GM12878 (cell line): Measurements from ENCODE around the gene LHFPL3. TPM values are rescaled to one million over a fixed set of nuclear protein-coding genes. Genes with fewer than 3 reads are reported as not detected.

ENCODE experiments used
- ATAC-seq: fragments of 200-7000 bp; cut with Tn5 transposase; 3 replicates; pipeline ENCODE4 v1.9.1; 2020; ENCODE audit warnings: mild to moderate bottlenecking, moderate library complexity
- BruUV-seq: library from RNA; stranded (reverse); fragments of 400-500 nt; replicated peaks from 2 replicates; lab custom pipeline; 2021; lab: Mats Ljungman, UMichigan
- CTCF ChIA-PET: fragments of 300-600 bp; sonication (Branson Sonifier 250); formaldehyde crosslinking; extraction: SDS; loops from one replicate; lab custom pipeline; 2021; ENCODE audit warnings: inconsistent platforms; lab: Yijun Ruan, JAX
- POLR2A ChIA-PET: fragments of 350-600 bp; formaldehyde crosslinking; extraction: SDS; loops from one replicate; lab custom pipeline; 2021; ENCODE audit warnings: inconsistent platforms; lab: Charles Lee
- RAD21 ChIA-PET: fragments of 300-600 bp; sonication (Branson Sonifier 250); formaldehyde crosslinking; loops from one replicate; lab custom pipeline; 2023; ENCODE audit warnings: antibody characterized with exemption; ENCODE audit not compliant: unreplicated experiment; lab: Charles Lee
- SMC1A ChIA-PET: fragments of 300-600 bp; sonication (Branson Sonifier 250); formaldehyde crosslinking; loops from one replicate; lab custom pipeline; 2023; ENCODE audit not compliant: unreplicated experiment, uncharacterized antibody; lab: Charles Lee
- DNase-seq: peaks from one replicate; pipeline ENCODE4 v3.0.0-alpha.2; 2011; ENCODE audit warnings: low read depth, low spot score
- FAIRE-seq: peaks from 3 replicates; lab custom pipeline; 2011; peaks lifted over from hg19 to GRCh38; lab: Jason Lieb, UNC
- H2AFZ ChIP-seq: 2 replicates; pipeline ENCODE4 v1.6.0; 2011; ENCODE audit warnings: low read depth, low read length, control low read depth; ENCODE audit not compliant: control insufficient read depth
- H3K27ac ChIP-seq: 2 replicates; pipeline ENCODE4 v1.5.1; 2011; ENCODE audit warnings: control low read depth; ENCODE audit not compliant: control insufficient read depth, insufficient read depth
- H3K27me3 ChIP-seq, 2 experiments: replicated peaks in 1 of 2; 2 replicates each; pipeline versions ENCODE4 v1.6.0 to v1.6.1; 2011; ENCODE audit warnings: low read length in 1 of 2; ENCODE audit not compliant: control insufficient read depth in 2 of 2, insufficient read depth in 2 of 2
- H3K36me3 ChIP-seq, 2 experiments: 2 replicates each; pipeline ENCODE4 v1.5.1; 2011; ENCODE audit warnings: low read length in 1 of 2; ENCODE audit not compliant: control insufficient read depth in 2 of 2, insufficient read depth in 2 of 2
- H3K4me1 ChIP-seq: 2 replicates; pipeline ENCODE4 v1.6.1; 2011; ENCODE audit warnings: mild to moderate bottlenecking, low read length, moderate library complexity, mixed read lengths; ENCODE audit not compliant: control insufficient read depth, insufficient read depth
- H3K4me2 ChIP-seq: 2 replicates; pipeline ENCODE4 v1.6.0; 2011; ENCODE audit warnings: control low read depth; ENCODE audit not compliant: control insufficient read depth, insufficient read depth
- H3K4me3 ChIP-seq: fragments of 200-600 bp; sonication (generic); 2 replicates; pipeline ENCODE4 v1.5.1; 2016
- H3K79me2 ChIP-seq: 2 replicates; pipeline ENCODE4 v1.6.0; 2011; ENCODE audit warnings: low read length; ENCODE audit not compliant: control insufficient read depth, insufficient read depth
- H3K9ac ChIP-seq: 2 replicates; pipeline ENCODE4 v1.8.0; 2011; ENCODE audit warnings: low read length, control low read depth, mixed read lengths; ENCODE audit not compliant: control insufficient read depth, insufficient read depth
- H3K9me3 ChIP-seq: replicated peaks from 3 replicates; pipeline ENCODE4 v1.5.1; 2011; ENCODE audit warnings: mild to moderate bottlenecking, low read length; ENCODE audit not compliant: control insufficient read depth, insufficient read depth
- H4K20me1 ChIP-seq: 2 replicates; pipeline ENCODE4 v1.6.0; 2011; ENCODE audit not compliant: control insufficient read depth, insufficient read depth
- CHD2 ChIP-seq: IDR thresholded peaks from 2 replicates; pipeline ENCODE4 v1.6.1; 2011; ENCODE audit warnings: low read depth, low read length, improper control_type of control experiment, borderline replicate concordance
- KAT2A ChIP-seq: conservative IDR thresholded peaks from 2 replicates; pipeline ENCODE4 v1.6.1; 2011; ENCODE audit warnings: low read depth, low read length; ENCODE audit not compliant: control insufficient read depth
- KDM1A ChIP-seq: fragments of 200-600 bp; sonication (generic); IDR thresholded peaks from 2 replicates; pipeline ENCODE4 v1.6.1; 2016; ENCODE audit warnings: borderline replicate concordance
- MYB ChIP-seq: fragments of 150-350 bp; IDR thresholded peaks from 2 replicates; pipeline ENCODE4 v1.6.1; 2014; ENCODE audit warnings: mild to moderate bottlenecking, low read depth, low read length, borderline replicate concordance
- NFYA ChIP-seq: IDR thresholded peaks from 2 replicates; pipeline ENCODE4 v1.6.1; 2011; ENCODE audit warnings: low read depth, mild to moderate bottlenecking, low read length, improper control_type of control experiment, borderline replicate concordance
- NR2C2 ChIP-seq: IDR thresholded peaks from 2 replicates; pipeline ENCODE4 v1.6.1; 2011; ENCODE audit warnings: borderline replicate concordance, low read depth; ENCODE audit not compliant: control insufficient read depth, insufficient read length
- NRF1 ChIP-seq: conservative IDR thresholded peaks from 2 replicates; pipeline ENCODE4 v1.6.1; 2011; ENCODE audit warnings: mild to moderate bottlenecking, low read depth, low read length, improper control_type of control experiment
- PML ChIP-seq: IDR thresholded peaks from 2 replicates; pipeline ENCODE4 v1.6.1; 2012; ENCODE audit warnings: low read length, inconsistent platforms
- POU2F2 ChIP-seq: IDR thresholded peaks from 3 replicates; pipeline ENCODE4 v1.6.1; 2011; ENCODE audit warnings: low read depth, mild to moderate bottlenecking, low read length, borderline replicate concordance
- TBL1XR1 ChIP-seq: IDR thresholded peaks from 2 replicates; pipeline ENCODE4 v1.6.1; 2012; ENCODE audit warnings: low read depth, low read length, improper control_type of control experiment
- YBX1 ChIP-seq: fragments of 450-650 bp; IDR thresholded peaks from 2 replicates; pipeline ENCODE4 v1.6.1; 2016; ENCODE audit warnings: antibody characterized with exemption
- WGBS: methylation state at CpG from one replicate; pipeline ENCODE4 v1.1.6; 2016; ENCODE audit warnings: low lambda C conversion rate; ENCODE audit not compliant: insufficient replicate concordance, insufficient coverage; ENCODE audit errors: missing lambda C conversion rate; 5-methylcytosine and 5-hydroxymethylcytosine counted together
- in situ Hi-C: fragments of 300-500 bp; cut with MboI; formaldehyde crosslinking; loops from 9 replicates; pipeline ENCODE4 v1.14.3; 2018; ENCODE audit warnings: mixed read lengths
- intact Hi-C: fragments of 100-400 bp; cut with micrococcal nuclease; formaldehyde crosslinking; loops from one replicate; pipeline ENCODE4 v1.14.2; 2022; ENCODE audit not compliant: unreplicated experiment
- polyA plus RNA-seq, 11 experiments: library from polyadenylated mRNA; depleted of rRNA in 4 of 11; unstranded in 6 of 11; stranded (reverse) in 5 of 11; fragments of >200 nt; fragmentation: Nextera tagmentation in 4 of 11; fragmentation: Illumina TruSeq in 1 of 11; extraction: Ambion mirVana in 4 of 11; extraction: Trizol in 1 of 11; gene quantifications; 1 replicate in 1 of 11; 2 replicates in 10 of 11; pipeline versions ENCODE4 v1.2.1 to v1.2.3, GENCODE V29; 2011 to 2016; ENCODE audit warnings: inconsistent platforms in 2 of 11, missing spikeins in 2 of 11, low read depth in 1 of 11
- total RNA-seq, 4 experiments: library from RNA; depleted of rRNA in 3 of 4; stranded (reverse); fragments of >200 nt in 3 of 4; fragmentation: Illumina TruSeq in 1 of 4; extraction: Trizol in 1 of 4; gene quantifications; 2 replicates each; pipeline versions ENCODE4 v1.2.1 to v1.2.3, GENCODE V29; 2013 to 2021
- TF ChIP-seq, protein P1 (sequence below): IDR thresholded peaks from 2 replicates; pipeline ENCODE4 v1.6.1; 2011; ENCODE audit warnings: borderline replicate concordance, low read depth, mild to moderate bottlenecking, moderate library complexity, low read length; ENCODE audit not compliant: insufficient read depth, poor library complexity, severe bottlenecking
- TF ChIP-seq, protein P2 (sequence below): fragments of 450-650 bp; IDR thresholded peaks from 2 replicates; pipeline ENCODE4 v1.6.1; 2017; ENCODE audit warnings: mild to moderate bottlenecking, moderate library complexity

The LHFPL3 gene
- total and polyA plus RNA-seq, 10 of the 15 experiments (the other 5 are each of a cell fraction or from before 2014, with no cell fraction given): 0.09 TPM; not detected in 9

DNA sequence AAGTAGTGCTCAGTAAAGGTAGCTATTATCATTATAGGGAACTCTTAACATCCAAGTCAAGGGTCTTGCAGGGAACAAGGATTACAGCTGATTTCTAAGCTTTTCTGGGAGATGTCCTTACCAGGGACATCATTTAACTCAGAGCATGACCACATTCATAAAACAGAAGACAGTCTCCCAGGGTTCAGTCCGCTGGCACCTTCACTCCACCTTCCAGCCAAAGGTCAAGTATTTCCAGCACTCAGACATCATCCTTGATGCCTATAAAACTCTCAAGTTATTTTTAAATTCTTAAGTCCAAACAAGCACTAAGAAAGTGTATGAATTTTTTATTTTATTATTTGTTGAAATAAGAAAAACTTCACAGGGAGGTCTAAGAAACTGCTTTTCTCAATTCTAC is 565.9 kb downstream of the LHFPL3 start:
- intact Hi-C loops: no loop called here
- WGBS: 89% methylated on average over 1 of the region's 1 CpG
- TF ChIP-seq NR2C2: no peak
- no peak for TF ChIP-seq TBL1XR1
- TF ChIP-seq, protein P1, sequence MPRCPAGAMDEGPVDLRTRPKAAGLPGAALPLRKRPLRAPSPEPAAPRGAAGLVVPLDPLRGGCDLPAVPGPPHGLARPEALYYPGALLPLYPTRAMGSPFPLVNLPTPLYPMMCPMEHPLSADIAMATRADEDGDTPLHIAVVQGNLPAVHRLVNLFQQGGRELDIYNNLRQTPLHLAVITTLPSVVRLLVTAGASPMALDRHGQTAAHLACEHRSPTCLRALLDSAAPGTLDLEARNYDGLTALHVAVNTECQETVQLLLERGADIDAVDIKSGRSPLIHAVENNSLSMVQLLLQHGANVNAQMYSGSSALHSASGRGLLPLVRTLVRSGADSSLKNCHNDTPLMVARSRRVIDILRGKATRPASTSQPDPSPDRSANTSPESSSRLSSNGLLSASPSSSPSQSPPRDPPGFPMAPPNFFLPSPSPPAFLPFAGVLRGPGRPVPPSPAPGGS: no peak
- no peak for TF ChIP-seq CHD2
- no peak for TF ChIP-seq YBX1
- no peak for TF ChIP-seq KDM1A
- TF ChIP-seq POU2F2: no peak
- no peak for TF ChIP-seq MYB
- TF ChIP-seq, protein P2, sequence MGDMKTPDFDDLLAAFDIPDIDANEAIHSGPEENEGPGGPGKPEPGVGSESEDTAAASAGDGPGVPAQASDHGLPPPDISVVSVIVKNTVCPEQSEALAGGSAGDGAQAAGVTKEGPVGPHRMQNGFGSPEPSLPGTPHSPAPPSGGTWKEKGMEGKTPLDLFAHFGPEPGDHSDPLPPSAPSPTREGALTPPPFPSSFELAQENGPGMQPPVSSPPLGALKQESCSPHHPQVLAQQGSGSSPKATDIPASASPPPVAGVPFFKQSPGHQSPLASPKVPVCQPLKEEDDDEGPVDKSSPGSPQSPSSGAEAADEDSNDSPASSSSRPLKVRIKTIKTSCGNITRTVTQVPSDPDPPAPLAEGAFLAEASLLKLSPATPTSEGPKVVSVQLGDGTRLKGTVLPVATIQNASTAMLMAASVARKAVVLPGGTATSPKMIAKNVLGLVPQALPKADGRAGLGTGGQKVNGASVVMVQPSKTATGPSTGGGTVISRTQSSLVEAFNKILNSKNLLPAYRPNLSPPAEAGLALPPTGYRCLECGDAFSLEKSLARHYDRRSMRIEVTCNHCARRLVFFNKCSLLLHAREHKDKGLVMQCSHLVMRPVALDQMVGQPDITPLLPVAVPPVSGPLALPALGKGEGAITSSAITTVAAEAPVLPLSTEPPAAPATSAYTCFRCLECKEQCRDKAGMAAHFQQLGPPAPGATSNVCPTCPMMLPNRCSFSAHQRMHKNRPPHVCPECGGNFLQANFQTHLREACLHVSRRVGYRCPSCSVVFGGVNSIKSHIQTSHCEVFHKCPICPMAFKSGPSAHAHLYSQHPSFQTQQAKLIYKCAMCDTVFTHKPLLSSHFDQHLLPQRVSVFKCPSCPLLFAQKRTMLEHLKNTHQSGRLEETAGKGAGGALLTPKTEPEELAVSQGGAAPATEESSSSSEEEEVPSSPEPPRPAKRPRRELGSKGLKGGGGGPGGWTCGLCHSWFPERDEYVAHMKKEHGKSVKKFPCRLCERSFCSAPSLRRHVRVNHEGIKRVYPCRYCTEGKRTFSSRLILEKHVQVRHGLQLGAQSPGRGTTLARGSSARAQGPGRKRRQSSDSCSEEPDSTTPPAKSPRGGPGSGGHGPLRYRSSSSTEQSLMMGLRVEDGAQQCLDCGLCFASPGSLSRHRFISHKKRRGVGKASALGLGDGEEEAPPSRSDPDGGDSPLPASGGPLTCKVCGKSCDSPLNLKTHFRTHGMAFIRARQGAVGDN: no peak
- no peak for TF ChIP-seq PML
- TF ChIP-seq KAT2A: no peak
- no peak for TF ChIP-seq NFYA
- no peak for TF ChIP-seq NRF1
- Histone ChIP-seq H3K27me3 (no peaks in the 10 kb centered on the region), H3K4me3 (no peak overlapping the region), H3K4me1 (peaks cover 76% of the 10 kb centered on the region), H3K9ac (peak overlapping the region; percentile 71), H3K36me3 (no peaks in the 10 kb centered on the region), H3K27ac (peak overlapping the region; percentile 97), H3K9me3 (no peaks in the 10 kb centered on the region), H4K20me1 (no peaks in the 10 kb centered on the region), H3K4me2 (peak overlapping the region; percentile 96), H3K79me2 (no peaks in the 10 kb centered on the region), H2AFZ (no peak overlapping the region; the same call in 1 of the 2 replicates)
- ATAC-seq: no peak
- RAD21 ChIA-PET: interaction anchor here (1.0 to 10.7 kb wide), 4 partner anchors 9 to 51 kb away, joined by 3 to 147 read pairs (median 6); no protein-coding TSS in a partner anchor
- CTCF ChIA-PET: interaction anchor here (12.8 to 22.2 kb wide), 2 partner anchors 10 to 26 kb away, joined by 298 to 581 read pairs; no protein-coding TSS in a partner anchor
- no peak for FAIRE-seq
- POLR2A ChIA-PET: interaction anchor here (1.2 to 3.0 kb wide), 2 partner anchors 10 to 63 kb away, joined by 3 to 25 read pairs; no protein-coding TSS in a partner anchor
- SMC1A ChIA-PET: interaction anchor here (0.7 to 12.8 kb wide), 5 partner anchors 9 to 116 kb away, joined by 3 to 236 read pairs (median 5); no protein-coding TSS in a partner anchor
- no TSS peak for BruUV-seq
- in situ Hi-C loops: no loop called here
- DNase-seq: no peak
